ENCODE results near the gene TNFSF4. TPM values are rescaled to one million over a fixed set of nuclear protein-coding genes. Genes with fewer than 3 reads are reported as not detected.

Gene TNFSF4
- total and polyA plus RNA-seq, 2 of the 13 experiments (the other 11 are each of a cell fraction or from before 2014, with no cell fraction given) = 2.4 to 7.9 TPM

- TF ChIP-seq RERE (CRISPR knock-in tag; IDR thresholded peaks at IDR 0.05; ENCODE audit: low read depth) (no peak), ZNF496 (CRISPR knock-in tag; IDR thresholded peaks at IDR 0.05; ENCODE audit: insufficient replicate concordance) (no peak), PRPF4 (IDR thresholded peaks at IDR 0.05; ENCODE audit: low read depth, low read length, poor library complexity, severe bottlenecking) (no peak)
Measured at GRCh38 chr1:173137107-173137706, 69.9 kb downstream of the TNFSF4 start (continued).

- intact Hi-C loops (cut with micrococcal nuclease; ENCODE audit: unreplicated experiment) = no loop called here
- Histone ChIP-seq H4K20me1 (ENCODE audit: insufficient read depth, low read length) (no peaks in the 10 kb centered on the region), H3K27me3 (ENCODE audit: control insufficient read depth in 1 of 2, insufficient read depth in 2 of 2, low read length in 2 of 2) (no peaks in the 10 kb centered on the region), H3K4me3 (replicated peaks in 1 of 3; ENCODE audit: insufficient read depth in 1 of 3, low read depth in 2 of 3, low read length in 3 of 3) (no peak overlapping the region), H3K36me3 (replicated peaks in 1 of 2; ENCODE audit: control insufficient read depth in 1 of 2, insufficient read depth in 2 of 2, low read length in 2 of 2) (no peaks in the 10 kb centered on the region), H2AFZ (ENCODE audit: low read length) (no peak overlapping the region), H3K27ac (ENCODE audit: extremely low read length, insufficient read depth, low read length) (no peak overlapping the region), H3K9ac (ENCODE audit: insufficient read depth, low read depth, low read length) (no peak overlapping the region), H3K9me3 (ENCODE audit: low read length) (no peaks in the 10 kb centered on the region), H3K4me1 (ENCODE audit: insufficient read depth, low read length) (peaks cover 29% of the 10 kb centered on the region), H3K79me2 (ENCODE audit: insufficient read depth, low read length) (no peaks in the 10 kb centered on the region), H3K4me2 (ENCODE audit: low read depth, low read length) (no peak overlapping the region)
- WGBS (ENCODE audit: low lambda C conversion rate) = 66% methylated on average over 4 of the region's 5 CpGs
- no TSS peak for BruUV-seq (replicated peaks)
- CTCF ChIA-PET (ENCODE audit: low intra/inter-chr PET ratio, low total read pairs) = no interaction called here
- ATAC-seq (no peak; the same call in 2 of the 3 replicates), DNase-seq (ENCODE audit: low spot score) (no peak), FAIRE-seq (no peak)
- POLR2A ChIA-PET = no interaction called here
- in situ Hi-C loops (cut with HindIII; ENCODE audit: extremely low pct_ligation_motif_present, low pct_unique_long_range_greater_than_20kb) = no loop called here
- no peak for TF ChIP-seq CHD4 (IDR thresholded peaks at IDR 0.05; ENCODE audit: borderline replicate concordance, low read length)
- no peak for TF ChIP-seq SPEN (CRISPR knock-in tag; IDR thresholded peaks at IDR 0.05; ENCODE audit: low read depth)
- no peak for TF ChIP-seq ASH2L (IDR thresholded peaks at IDR 0.05; ENCODE audit: insufficient read length, low read depth, low read length)
Measured at GRCh38 chr1:173134800-173135199, 72.3 kb downstream of the TNFSF4 start.

All from HepG2 (cell line).